Smooth muscle cell of the brain vasculature (primary cell): Measurements from ENCODE around the gene LYRM4.

Source experiments
- DNase-seq: peaks from one replicate; pipeline ENCODE4 v3.0.0-alpha.2; 2012; ENCODE audit warnings: low read depth, low spot score

Gene LYRM4

GRCh38 chr6:5099537-5099936, 161.2 kb downstream of the LYRM4 start:
- no peak for DNase-seq

GRCh38 chr6:5098501-5099270, 162.1 kb downstream of the LYRM4 start:
- no peak for DNase-seq

DNA sequence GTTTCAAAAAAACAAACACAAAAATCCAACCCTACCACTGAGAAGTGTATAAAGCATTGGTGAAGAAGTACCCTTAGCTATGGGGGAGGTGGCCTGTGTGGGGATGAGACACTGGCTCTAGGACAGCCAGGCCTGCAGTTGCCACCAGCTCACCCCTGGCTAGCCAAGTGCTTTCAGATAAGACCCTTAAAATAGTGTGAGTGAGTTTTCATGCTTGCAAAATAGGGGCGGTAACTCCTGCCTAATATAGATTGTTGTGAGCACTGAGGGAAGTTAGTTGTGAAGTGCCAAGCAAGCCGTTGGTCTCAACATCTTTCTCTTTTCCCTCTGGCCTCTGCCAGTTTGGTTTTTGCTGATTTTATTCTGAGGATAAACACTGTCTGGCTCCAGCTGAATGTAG, 164.3 kb downstream of the LYRM4 start:
- no peak for DNase-seq

- no peak for DNase-seq
These were observed 165.5 kb downstream of the LYRM4 start for GRCh38 chr6:5095236-5095635.

DNA sequence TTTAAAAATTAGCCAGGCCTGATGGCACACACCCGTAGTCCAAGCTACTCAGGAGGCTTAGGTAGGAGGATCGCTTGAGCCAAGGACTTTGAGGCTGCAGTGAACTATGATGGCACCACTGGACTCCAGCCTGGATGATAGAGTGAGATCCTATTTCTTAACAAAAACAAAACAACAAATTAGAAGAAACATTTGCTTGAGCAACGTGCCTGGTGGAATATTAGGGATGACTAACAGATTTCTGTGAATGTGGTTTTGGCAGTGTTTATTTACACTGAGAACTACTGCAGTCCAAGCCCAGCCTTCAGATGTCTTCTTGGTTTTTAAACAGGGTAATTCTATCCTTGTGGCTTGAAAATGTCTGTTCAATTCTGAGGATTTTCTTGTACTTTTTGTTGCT, 166.4 kb downstream of the LYRM4 start:
- peak; percentile 82 for DNase-seq

DNA sequence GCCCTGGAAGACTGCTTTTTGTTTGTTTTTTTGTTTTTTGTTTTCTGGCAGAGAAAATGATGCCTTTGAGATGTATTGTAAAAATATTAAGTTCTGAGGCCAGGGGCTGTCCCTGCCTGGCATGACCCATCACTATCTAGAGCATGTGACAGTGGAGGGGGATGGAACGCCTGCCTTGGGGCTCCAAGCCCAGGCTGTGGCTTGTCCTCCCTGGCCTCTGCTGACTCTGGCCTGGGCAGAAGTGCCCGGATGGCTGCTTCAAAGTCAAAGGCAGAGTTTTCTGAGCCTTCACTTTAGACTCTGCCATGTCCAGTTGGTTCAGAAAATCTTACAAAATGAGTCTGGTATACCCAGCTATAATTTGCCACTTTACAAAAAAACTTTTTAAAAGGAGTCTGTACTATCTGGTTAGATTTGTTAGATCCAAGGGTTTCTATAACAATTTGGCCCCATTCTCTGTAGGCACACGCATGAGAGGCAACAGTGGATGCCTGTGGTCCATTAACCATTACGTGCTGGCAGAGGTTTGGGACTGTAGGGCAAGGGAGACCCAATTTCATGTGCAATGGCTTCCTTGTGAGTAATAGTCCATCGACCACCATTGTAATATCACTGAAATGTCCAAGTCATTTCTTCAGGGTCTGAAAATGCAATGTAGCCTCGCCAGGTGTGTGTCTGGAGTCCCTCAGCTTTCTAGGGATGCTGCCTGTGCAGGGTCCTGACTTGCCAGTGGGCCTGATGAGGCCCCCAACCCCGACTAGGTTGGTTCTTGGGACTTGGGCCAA, 167.3 kb downstream of the LYRM4 start:
- DNase-seq: no peak

DNA sequence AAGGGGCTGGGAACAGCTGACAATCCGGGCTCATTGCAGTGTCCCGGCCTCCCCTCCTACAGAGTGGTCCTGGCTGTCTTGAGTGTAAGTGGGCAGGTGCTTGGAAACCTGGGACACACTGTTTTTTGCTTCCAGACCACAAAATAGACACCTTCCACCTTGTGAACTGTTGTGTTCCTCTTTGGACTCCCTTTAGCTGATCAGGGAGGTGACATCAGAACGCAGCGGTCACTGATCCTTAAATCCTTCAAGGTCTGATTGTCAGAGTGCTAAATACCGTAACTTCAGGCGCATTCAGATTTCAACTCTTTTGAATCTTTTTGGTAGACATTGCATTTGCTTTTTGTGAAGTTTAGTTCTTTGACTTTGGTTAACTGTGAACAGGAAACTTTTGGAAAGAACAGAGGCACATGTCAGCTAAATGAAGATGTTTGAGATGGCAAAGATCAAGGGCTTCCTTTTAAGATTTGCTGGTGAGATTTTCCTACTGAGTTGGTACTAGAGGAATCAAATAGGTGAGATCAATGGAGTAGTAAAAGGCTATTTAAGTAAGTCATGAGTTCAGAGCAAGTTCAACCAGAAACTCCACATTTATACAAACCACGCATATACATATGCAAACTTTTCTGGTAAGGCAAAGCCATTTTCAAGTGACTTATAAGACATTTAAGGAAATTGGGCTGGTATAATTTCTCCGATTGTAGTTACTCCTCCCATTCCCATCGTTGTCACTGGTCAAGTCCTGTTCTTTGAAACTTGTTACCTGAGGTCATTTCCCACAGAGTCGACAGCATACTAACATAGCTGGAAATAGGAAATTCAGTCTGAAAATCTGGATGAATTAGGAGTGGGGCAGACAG, 169.3 kb downstream of the LYRM4 start:
- DNase-seq: no peak

- no peak for DNase-seq
These were observed 170.1 kb downstream of the LYRM4 start for GRCh38 chr6:5090603-5091002.

DNA sequence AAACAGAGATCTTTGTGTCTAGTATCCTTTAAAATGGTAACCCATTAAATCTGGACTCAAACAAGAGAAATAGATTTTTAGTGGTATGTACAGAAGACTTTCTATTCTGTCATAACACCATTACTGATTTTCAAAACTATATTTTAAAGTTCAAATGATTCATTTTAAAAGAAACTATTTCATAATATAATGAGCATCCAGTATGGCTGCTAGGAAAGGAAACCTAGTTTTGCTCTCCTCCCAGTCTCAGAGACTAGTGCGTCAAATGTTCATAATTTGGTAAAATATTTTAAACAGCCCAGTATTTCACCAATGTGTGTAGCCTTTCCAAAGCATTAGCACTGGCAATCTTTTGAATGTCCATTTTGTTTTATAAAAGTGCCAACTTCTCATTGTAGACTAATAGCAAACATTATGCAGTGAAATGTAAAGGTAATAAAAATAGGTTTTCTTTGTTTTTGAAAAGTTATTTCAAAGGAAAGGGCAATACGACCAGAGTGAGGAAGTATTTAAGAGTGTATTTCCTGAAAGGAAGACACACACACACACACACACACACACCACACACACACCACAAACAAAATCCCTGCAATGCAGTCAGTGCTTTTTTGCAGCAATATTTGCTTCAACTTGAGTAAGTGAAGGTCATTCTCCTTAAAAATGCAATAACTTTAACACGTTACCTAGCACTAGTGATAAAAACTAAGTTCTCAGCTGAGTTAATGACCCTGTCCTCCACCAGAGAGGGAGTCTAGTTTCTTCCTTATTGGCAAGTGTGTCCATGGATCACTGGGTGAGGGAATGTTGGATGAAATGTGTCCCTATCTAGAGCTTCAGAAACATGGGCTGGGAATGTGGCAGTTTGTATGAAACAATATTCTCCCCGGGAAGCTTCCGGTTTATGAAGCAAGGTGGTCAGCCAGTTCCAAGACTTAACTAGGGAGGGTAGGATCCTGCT, 171.0 kb downstream of the LYRM4 start:
- no peak for DNase-seq

- DNase-seq: no peak
These were observed 172.0 kb downstream of the LYRM4 start for GRCh38 chr6:5088780-5089179.

DNA sequence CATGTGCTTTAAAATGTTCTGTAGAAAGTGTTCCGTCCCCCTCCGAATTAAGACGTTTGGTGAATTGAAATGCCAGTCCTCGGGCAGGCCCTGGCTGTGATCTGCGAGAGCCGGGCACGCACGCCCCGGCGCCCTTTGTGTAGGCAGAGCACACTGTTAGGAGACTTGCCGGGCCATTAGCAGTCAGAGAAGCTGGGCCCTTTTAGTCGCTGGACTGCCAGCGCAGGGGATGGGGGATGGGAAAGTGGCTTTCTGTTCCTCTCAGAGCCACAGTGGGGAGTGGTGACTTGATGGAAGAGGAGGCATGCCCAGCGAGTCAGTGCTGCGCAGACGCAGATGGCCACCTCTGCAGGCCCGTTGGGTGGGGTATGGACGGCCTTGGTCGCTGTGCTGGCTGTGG, 173.4 kb downstream of the LYRM4 start:
- no peak for DNase-seq

GRCh38 chr6:5086294-5086890, 174.4 kb downstream of the LYRM4 start:
- no peak for DNase-seq

- no peak for DNase-seq
These were observed 175.0 kb downstream of the LYRM4 start for GRCh38 chr6:5085648-5086293.

- no peak for DNase-seq
These were observed 175.7 kb downstream of the LYRM4 start, which contains the start of gene PPP1R3G for GRCh38 chr6:5084781-5085647. Gene PPP1R3G, plus strand, starts transcription at chr6:5085341. Its CDS starts 145 bp downstream, at chr6:5085486.

DNA sequence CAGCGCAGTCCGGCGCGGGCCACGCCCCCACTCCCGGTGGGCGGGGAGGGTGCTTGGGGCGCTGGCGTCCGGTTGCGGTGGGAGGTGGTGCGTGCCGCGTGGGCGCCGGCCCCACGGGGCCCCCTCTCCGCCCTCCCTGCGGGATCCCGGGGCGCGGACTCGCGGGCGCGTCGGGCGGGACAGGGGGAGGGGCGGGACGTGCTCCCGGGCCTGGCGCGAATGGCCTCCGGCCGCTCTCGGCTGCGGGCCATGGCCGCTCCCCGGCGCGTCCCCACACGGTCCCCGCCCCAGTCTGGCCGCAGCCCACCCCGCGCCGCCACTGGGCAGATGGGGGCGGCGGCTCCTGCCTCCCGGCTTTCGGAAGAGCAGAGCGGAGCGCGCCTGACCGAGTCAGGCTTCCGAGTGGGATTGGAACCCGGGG, 176.4 kb downstream of the LYRM4 start:
- no peak for DNase-seq

GRCh38 chr6:5083813-5084359, 176.9 kb downstream of the LYRM4 start:
- no peak for DNase-seq

- DNase-seq: no peak
These were observed 177.5 kb downstream of the LYRM4 start for GRCh38 chr6:5083307-5083583.

GRCh38 chr6:5082487-5083306, 178.1 kb downstream of the LYRM4 start:
- no peak for DNase-seq
